ENCODE data around the gene AP3M1. TPM values are rescaled to one million over a fixed set of nuclear protein-coding genes. Genes with fewer than 3 reads are reported as not detected.

AP3M1 gene
- total and polyA plus RNA-seq, 2 experiments from 2014 or later: 29.1 to 35.6 TPM

- Histone ChIP-seq H3K79me2 (ENCODE audit: insufficient read depth) (peaks cover 74% of the 10 kb centered on the region), H3K4me1 (ENCODE audit: insufficient read depth) (peaks cover 34% of the 10 kb centered on the region), H3K36me3 (ENCODE audit: low read depth) (no peaks in the 10 kb centered on the region), H3F3A (ENCODE audit: insufficient read depth) (peaks cover 41% of the 10 kb centered on the region), H3K4me3 (peak overlapping the region; percentile 15; the same call in 1 of the 2 replicates), H3K9ac (no peak overlapping the region), H3K27ac (no peak overlapping the region), H3K9me2 (ENCODE audit: insufficient read depth) (no peaks in the 10 kb centered on the region), H3K27me3 (replicated peaks; ENCODE audit: insufficient read depth) (no peaks in the 10 kb centered on the region), H2AFZ (no peak overlapping the region), H3K9me3 (ENCODE audit: low read depth) (no peaks in the 10 kb centered on the region), H3K4me2 (ENCODE audit: unreplicated experiment) (no peak overlapping the region), H4K20me1 (ENCODE audit: insufficient read depth) (no peaks in the 10 kb centered on the region)
- TF ChIP-seq EZH2phosphoT487 (IDR thresholded peaks at IDR 0.05; ENCODE audit: insufficient read depth, low read depth) (no peak), EZH2 (IDR thresholded peaks at IDR 0.05; ENCODE audit: insufficient read depth, poor library complexity, severe bottlenecking) (no peak)
- in situ Hi-C loops (cut with MboI): no loop called here
- 86 to 88% methylated on average over 2 of the region's 2 CpGs for WGBS, 2 experiments (ENCODE audit: low coverage in 1 of 2, low lambda C conversion rate in 2 of 2, missing lambda C conversion rate in 2 of 2)
- DNase-seq: peak; percentile 30
Observed at GRCh38 chr10:74179111-74179710, 28.6 kb upstream of the AP3M1 start.

GRCh38 chr10:74178042-74178791 is 27.6 kb upstream of the AP3M1 start:
- H3K9ac ChIP-seq: no peak overlapping the region
- H3K4me1 ChIP-seq (ENCODE audit: insufficient read depth): peaks cover 34% of the 10 kb centered on the region
- peak overlapping the region; percentile 15; the same call in 1 of the 2 replicates for H3K4me3 ChIP-seq
- peaks cover 41% of the 10 kb centered on the region for H3F3A ChIP-seq (ENCODE audit: insufficient read depth)
- in situ Hi-C loops (cut with MboI): no loop called here
- 88 to 89% methylated on average over 5 of the region's 5 CpGs for WGBS, 2 experiments (ENCODE audit: low coverage in 1 of 2, low lambda C conversion rate in 2 of 2, missing lambda C conversion rate in 2 of 2)
- TF ChIP-seq EZH2 (IDR thresholded peaks at IDR 0.05; ENCODE audit: insufficient read depth, poor library complexity, severe bottlenecking) (no peak), EZH2phosphoT487 (IDR thresholded peaks at IDR 0.05; ENCODE audit: insufficient read depth, low read depth) (no peak)
- peaks cover 65% of the 10 kb centered on the region for H3K79me2 ChIP-seq (ENCODE audit: insufficient read depth)
- H3K4me2 ChIP-seq (ENCODE audit: unreplicated experiment): peak overlapping the region; percentile 13
- no peaks in the 10 kb centered on the region for H3K9me3 ChIP-seq (ENCODE audit: low read depth)
- H3K9me2 ChIP-seq (ENCODE audit: insufficient read depth): no peaks in the 10 kb centered on the region
- H3K36me3 ChIP-seq (ENCODE audit: low read depth): no peaks in the 10 kb centered on the region
- H4K20me1 ChIP-seq (ENCODE audit: insufficient read depth): no peaks in the 10 kb centered on the region
- no peak overlapping the region for H2AFZ ChIP-seq
- no peaks in the 10 kb centered on the region for H3K27me3 ChIP-seq (replicated peaks; ENCODE audit: insufficient read depth)
- DNase-seq: peak; percentile 4
- no peak overlapping the region for H3K27ac ChIP-seq

- no peaks in the 10 kb centered on the region for H3K36me3 ChIP-seq (ENCODE audit: low read depth)
- no peaks in the 10 kb centered on the region for H3K9me3 ChIP-seq (ENCODE audit: low read depth)
- TF ChIP-seq EZH2 (IDR thresholded peaks at IDR 0.05; ENCODE audit: insufficient read depth, poor library complexity, severe bottlenecking) (no peak), EZH2phosphoT487 (IDR thresholded peaks at IDR 0.05; ENCODE audit: insufficient read depth, low read depth) (no peak)
- peak overlapping the region; percentile 98 for H3K9ac ChIP-seq
- H3K27ac ChIP-seq: peak overlapping the region; percentile 95
- H2AFZ ChIP-seq: peak overlapping the region; percentile 99
- peaks cover 34% of the 10 kb centered on the region for H3K4me1 ChIP-seq (ENCODE audit: insufficient read depth)
- peaks cover 54% of the 10 kb centered on the region for H3K79me2 ChIP-seq (ENCODE audit: insufficient read depth)
- DNase-seq: peak; percentile 86
- no peaks in the 10 kb centered on the region for H3K27me3 ChIP-seq (replicated peaks; ENCODE audit: insufficient read depth)
- H3K4me3 ChIP-seq: peak overlapping the region; percentile 87
- 6 to 7% methylated on average over 13 of the region's 13 CpGs for WGBS, 2 experiments (ENCODE audit: low coverage in 1 of 2, low lambda C conversion rate in 2 of 2, missing lambda C conversion rate in 2 of 2)
- H3K4me2 ChIP-seq (ENCODE audit: unreplicated experiment): peak overlapping the region; percentile 94
- no peaks in the 10 kb centered on the region for H4K20me1 ChIP-seq (ENCODE audit: insufficient read depth)
- in situ Hi-C loops (cut with MboI): no loop called here
- H3F3A ChIP-seq (ENCODE audit: insufficient read depth): peaks cover 41% of the 10 kb centered on the region
- H3K9me2 ChIP-seq (ENCODE audit: insufficient read depth): no peaks in the 10 kb centered on the region
Observed at GRCh38 chr10:74177140-74177677, 26.6 kb upstream of the AP3M1 start.

- H3K27me3 ChIP-seq (replicated peaks; ENCODE audit: insufficient read depth): no peaks in the 10 kb centered on the region
- H3F3A ChIP-seq (ENCODE audit: insufficient read depth): peaks cover 37% of the 10 kb centered on the region
- peak overlapping the region; percentile 95 for H3K27ac ChIP-seq
- H3K9me3 ChIP-seq (ENCODE audit: low read depth): no peaks in the 10 kb centered on the region
- DNase-seq: peak; percentile 99
- in situ Hi-C loops (cut with MboI): no loop called here
- peak overlapping the region; percentile 87 for H3K4me3 ChIP-seq
- 0 to 1% methylated on average over 44 to 54 of the region's 72 CpGs for WGBS, 2 experiments (ENCODE audit: low coverage in 1 of 2, low lambda C conversion rate in 2 of 2, missing lambda C conversion rate in 2 of 2)
- peak overlapping the region; percentile 98 for H3K9ac ChIP-seq
- H3K36me3 ChIP-seq (ENCODE audit: low read depth): no peaks in the 10 kb centered on the region
- H3K4me2 ChIP-seq (ENCODE audit: unreplicated experiment): peak overlapping the region; percentile 94
- H3K9me2 ChIP-seq (ENCODE audit: insufficient read depth): no peaks in the 10 kb centered on the region
- H3K4me1 ChIP-seq (ENCODE audit: insufficient read depth): peaks cover 30% of the 10 kb centered on the region
- H2AFZ ChIP-seq: peak overlapping the region; percentile 99
- no peak for TF ChIP-seq EZH2phosphoT487 (IDR thresholded peaks at IDR 0.05; ENCODE audit: insufficient read depth, low read depth)
- TF ChIP-seq EZH2 (IDR thresholded peaks at IDR 0.05; ENCODE audit: insufficient read depth, poor library complexity, severe bottlenecking): no peak
- H4K20me1 ChIP-seq (ENCODE audit: insufficient read depth): no peaks in the 10 kb centered on the region
- H3K79me2 ChIP-seq (ENCODE audit: insufficient read depth): peaks cover 48% of the 10 kb centered on the region
Observed at GRCh38 chr10:74176380-74177139, 25.9 kb upstream of the AP3M1 start.

Measured in GM23248 (cell line).